ENCODE measurements around the gene FAM98B.

- TF ChIP-seq CTCF (IDR thresholded peaks at IDR 0.05) (no peak), EP300 (IDR thresholded peaks at IDR 0.05) (no peak)
Observed at GRCh38 chr15:38517312-38517975, 63.5 kb downstream of the FAM98B start.
